ENCODE results near the gene EBPL.
"Not testable (repeated sequence)": the region's sequence is repeated elsewhere in the genome, so short reads cannot be mapped to it uniquely, and the experiment has no call there.

The EBPL gene

DNA sequence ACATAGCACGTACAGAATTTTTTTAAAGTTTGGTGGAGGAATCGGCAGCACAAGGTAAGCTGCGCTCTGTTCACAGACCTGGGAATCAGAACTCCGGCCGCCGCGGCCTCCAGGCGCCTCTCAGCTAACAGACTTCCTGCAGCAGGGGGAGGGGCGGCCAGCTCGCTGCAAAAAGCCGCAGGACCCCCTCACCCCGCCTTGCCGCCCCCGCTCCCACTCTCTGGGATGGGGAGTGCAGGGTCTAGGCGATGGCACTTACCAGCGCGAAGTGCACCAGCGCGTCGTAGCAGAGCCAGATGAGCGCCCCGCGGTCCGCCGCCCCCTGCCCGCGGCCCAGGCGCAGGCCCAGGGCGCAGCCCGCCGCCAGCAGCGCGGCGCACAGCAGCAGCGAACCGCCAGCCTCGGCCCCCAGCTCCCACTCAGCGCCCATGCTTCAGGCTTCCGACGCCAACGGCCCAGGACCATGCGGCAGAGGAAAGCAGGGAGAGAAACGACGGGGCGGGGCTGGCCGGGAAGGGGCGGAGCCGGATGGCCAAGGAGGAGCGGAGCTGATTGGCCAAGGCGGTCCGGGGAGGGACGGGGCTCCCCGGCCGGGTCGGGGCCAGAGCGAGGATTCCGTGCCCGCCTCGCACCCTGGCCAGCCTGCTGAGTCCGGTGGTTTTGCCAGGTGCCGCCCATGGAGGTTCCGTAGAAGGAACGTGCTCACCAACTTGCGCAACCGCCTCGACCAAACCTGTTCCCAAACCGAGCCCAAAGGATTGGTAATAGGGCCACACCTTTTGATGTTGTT lies at the start of gene EBPL:
Gene EBPL (minus strand): TSS at position 492 of the 790 bp plus-strand sequence. CDS start 62 bp downstream, at position 430.
- DNase-seq (ENCODE audit: low read depth), result peak; percentile 85

DNA sequence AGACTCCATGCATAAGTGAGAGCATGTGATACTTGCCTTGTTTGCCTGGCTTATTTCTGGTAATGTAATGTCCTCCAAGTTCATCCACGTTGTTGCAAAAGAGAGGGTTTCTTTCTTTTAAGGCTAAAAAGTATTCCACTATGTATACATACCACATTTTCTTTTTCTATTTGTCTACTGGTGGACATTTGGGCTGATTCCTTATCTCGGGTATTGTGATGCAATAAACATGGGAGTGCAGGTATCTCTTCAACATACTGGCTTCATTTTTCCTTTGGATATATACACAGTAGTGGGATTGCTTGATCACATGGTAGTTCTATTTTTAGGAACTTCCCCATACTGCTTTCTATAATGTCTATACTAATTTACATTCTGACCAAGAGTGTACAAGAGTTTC lies 49.6 kb upstream of the EBPL start:
- no peak for DNase-seq (ENCODE audit: low read depth)

DNA sequence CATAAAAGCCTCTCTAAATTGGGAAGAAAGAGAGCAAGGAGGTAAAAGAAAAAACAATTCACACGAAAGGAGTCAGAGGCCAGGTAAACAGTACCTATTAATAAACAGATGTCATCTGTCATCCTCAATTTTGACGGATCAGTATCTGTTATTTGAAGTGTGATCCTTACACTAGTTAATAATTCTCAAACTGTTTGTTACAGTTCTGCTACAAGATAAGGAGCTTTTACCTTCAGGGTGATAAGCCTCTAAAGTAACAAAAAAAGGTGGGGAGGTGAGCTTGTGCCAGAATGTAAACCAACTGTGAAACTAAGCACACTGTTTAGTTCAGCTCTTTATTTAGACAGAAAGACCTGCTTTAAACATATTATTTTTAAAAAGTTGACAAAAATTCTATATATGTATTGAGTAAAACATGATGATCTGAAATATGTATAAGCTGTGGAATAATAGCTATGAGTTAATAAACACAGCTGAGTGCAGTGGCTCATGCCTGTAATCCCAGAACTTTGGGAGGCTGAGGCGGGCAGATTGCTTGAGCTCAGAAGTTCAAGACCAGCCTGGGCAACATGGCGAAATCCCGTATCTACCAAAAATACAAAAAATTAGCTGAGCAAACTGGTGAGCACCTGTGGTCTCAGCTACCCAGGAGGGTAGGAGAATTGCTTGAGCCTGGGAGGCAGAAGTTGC lies 48.4 kb upstream of the EBPL start:
- no peak for DNase-seq (ENCODE audit: low read depth)

DNA sequence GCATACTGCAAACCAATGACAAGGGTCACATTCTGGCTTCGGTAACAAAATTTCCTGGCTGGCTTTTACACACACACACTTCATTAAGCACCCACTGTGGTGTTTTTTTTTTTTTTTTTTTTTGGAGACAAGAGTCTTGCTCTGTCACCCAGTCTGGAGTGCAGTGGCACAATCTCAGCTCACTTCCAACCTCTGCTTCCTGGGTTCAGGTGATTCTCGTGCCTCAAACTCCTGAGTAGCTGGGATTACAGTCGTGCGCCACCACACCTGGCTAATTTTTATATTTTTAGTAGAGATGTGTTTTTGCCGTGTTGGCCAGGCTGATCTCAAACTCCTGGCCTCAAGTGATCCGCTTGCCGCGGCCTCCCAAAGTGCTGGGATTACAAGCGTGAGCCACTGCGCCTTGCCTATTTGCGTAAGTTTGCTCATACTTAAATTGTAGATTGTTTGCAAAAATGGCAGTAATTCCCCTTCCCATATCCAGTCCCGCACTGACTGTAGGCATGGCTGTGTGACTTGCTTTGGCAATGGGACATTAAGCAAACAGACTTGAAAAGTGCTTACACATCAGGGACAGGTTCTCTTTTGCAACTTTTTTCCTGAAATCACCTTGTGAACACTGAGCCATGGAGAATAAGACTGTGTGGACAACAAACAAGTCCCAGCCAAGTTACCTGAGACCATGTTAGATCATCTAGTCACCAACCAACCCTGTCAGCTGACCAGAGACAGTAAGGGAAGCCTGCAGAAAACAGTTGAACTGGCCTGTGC lies 42.1 kb upstream of the EBPL start:
- DNase-seq (ENCODE audit: low read depth), result no peak

DNA sequence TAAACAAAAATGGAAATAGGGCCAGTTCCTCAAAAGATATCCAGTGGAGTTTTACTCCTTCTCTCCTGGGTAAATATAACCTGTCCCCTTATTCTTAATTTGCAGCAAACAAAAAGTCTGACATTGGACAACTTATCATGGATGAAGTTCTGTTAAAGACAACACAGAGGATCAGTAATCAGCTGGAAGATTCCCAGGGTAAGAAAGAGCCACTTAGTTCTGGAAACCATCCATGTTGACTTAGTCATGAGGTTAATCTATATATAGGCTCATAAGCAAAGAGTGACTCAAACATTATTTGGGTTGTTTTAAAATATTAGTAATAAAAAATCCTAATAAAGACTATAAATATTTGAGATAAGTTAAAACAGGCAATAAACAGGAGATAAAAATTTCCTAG lies 40.5 kb upstream of the EBPL start:
- DNase-seq (ENCODE audit: low read depth), result no peak

DNA sequence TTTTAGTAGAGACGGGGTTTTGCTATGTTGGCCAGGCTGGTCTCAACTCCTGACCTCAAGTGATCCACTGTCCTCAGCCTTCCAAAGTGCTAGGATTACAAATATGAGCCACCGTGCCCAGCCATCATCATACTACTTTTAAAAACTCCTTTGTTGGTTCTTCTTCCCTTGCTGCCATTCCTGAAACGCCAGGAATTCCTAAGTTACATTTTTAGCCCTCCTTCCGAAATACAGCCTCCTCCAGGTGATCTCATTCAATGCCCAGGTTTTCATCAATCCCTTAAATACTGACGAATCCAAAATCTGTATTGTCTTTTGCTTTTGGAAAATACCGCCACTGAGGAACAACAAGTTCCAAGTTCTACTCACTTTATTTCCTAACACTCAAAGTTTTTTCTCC lies 25.3 kb upstream of the EBPL start:
- DNase-seq (ENCODE audit: low read depth), result no peak

DNA sequence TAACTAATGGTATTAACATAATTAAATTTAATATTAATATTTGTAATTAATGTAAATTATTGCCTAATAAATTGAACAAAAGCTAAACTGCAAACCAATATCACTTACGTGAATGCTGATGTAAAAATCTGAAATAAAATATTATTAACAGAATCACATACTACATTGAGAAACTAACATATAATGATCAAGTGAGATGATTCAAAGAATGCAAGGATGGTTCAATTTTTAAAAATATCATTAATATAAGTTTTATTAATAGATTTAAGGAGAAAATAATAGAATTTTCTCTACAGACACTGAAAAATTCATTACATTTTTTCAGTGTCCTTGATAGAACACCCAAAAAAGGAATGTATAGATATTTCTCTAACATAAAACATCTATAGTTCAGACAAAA lies 23.5 kb upstream of the EBPL start:
- no peak for DNase-seq (ENCODE audit: low read depth)

DNA sequence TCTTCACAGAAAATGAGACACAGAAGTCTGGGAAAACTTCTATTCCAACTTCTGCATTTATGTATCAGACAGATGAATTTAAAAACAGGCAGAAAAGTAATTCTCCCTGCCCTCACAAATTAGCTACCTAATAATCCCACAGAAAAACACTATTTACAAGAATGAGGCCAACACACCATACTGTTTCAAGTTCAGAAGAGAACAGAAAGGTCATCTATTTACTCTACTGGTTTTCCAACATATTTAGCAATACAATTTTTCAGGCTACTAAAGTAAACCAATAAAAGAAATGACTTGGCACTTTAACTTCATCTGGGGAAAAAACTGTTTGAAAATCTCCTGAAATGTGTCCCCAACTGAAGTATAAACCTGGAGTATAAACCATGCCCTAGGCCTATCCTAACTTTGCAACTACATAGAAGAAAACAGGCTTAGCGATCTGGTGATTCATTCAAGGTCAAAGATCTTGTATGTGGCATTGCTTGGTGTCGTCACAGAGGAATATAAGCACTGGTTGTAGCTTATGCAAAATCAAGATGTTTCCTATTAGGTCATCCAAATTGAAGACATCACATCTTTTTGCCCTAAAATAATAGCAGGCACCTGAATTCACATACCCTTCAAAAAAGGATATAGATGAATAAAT lies 20.1 kb upstream of the EBPL start:
- DNase-seq (ENCODE audit: low read depth), result no peak

DNA sequence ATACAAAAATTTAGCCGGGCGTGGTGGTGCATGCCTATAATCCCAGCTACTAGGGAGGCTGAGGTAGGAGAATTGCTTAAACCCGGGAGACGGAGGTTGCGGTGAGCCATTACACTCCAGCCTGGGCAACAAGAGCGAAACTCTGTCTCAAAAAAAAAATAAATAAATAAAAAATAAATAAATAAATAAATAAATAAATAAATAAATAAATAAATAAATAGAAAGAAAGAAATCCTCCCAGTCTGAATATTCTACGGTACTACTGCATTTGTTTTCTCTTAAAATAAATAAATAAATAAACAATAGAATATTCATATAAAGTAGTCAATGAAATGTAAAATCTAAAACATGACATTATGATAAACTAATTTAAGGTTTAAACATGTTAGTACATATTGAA lies 13.0 kb upstream of the EBPL start:
- not testable (repeated sequence) for DNase-seq (ENCODE audit: low read depth)

DNA sequence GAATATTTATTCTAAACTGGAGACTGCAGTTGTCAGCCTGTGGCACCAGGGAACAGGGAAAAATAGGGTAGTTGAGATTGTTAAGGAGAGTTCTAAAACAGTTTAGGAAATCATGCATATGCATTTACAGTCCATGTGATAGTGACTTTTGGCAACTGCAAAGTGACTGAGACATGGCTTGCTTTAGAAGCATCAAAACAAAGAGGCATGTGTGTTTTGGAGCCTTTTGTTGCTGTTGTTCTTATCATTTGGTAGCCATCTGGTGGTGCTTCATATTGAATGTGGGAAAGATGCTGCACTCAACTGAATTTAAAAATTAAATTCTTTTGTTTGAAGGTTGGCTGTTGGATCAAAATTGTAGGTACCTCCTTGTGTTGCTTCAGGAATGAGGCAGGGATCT lies 10.2 kb upstream of the EBPL start:
- DNase-seq (ENCODE audit: low read depth), result no peak

DNA sequence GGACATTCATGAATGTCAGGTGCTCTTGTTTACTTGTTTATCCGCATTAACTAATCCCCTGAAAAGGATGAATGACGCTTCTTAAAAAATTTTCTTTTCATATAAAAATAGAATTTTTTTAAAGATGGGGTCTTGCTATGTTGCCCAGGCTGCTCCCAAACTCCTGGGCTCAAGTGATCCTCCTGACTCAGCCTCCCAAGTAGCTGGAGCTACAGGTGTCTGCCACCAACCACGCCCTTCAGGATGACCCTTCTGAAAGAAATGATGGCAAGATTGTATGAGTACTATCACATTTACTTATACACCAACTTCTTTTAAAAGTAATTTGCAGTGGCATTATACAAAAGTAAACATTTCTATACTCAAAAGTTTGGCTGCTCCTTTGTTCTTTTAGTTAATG lies 6.2 kb upstream of the EBPL start:
- DNase-seq (ENCODE audit: low read depth), result no peak

DNA sequence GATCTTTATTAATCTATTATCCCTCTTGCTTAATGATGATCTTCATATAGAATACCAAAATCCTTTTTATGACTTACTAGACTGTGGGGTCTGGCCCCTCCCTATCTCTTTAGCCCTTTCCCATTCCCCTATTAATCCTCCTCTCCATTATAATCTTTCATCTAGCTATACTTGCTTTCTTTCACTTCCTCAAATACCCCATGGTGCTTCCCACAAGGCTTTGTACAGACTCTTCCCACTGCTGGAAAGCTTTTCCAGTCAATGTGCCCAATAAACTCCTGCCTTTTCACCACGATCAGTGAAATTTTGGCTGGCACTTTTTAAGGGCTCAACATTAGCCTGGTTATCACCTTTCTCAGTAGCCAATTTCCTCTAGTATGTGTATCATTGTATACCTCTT lies 3.2 kb upstream of the EBPL start:
- DNase-seq (ENCODE audit: low read depth), result no peak

DNA sequence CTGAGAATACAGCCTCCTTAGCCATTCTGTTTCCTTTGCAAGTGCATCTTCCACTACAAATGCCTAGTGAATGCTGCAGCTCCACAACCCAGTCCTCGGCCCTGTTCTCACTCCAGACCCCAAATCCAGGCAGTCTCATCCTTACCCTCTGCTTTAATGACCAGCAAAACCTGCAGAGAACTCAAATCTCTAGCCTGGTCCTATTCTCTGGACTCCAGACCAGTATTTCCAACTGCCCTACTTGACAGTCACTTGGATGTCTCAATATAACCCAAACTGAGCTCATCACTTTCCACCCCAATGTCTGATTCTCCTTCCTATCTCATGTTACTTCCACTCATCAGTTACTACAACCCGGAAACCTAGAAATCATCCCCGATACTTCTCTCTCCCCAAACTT lies 2.6 kb upstream of the EBPL start:
- DNase-seq (ENCODE audit: low read depth), result no peak

DNA sequence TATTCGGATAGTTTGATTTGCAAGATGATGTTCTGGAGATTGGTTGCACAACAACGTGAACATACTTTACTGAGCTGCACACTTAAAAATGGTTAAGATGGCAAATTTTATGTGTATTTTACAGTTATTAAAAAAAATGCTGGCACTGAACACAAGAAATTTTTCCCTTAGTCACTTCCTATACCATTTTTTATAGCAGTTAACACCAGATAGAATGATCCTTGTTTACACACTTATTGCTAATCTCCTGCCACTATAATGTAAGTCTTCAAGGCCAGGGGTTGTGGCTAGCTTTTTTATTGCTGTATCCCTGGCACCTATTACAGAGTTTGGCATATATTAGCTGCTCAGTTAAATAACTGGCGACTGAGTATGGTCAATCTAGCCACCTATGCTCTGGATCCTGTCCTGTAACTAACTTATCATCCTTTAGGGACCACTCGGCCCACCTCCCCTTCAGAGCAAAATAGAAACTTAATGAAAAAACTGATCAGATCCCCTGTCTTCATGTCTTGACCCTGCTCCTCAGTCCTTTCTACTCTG lies 2.0 kb upstream of the EBPL start:
- DNase-seq (ENCODE audit: low read depth), result no peak

DNA sequence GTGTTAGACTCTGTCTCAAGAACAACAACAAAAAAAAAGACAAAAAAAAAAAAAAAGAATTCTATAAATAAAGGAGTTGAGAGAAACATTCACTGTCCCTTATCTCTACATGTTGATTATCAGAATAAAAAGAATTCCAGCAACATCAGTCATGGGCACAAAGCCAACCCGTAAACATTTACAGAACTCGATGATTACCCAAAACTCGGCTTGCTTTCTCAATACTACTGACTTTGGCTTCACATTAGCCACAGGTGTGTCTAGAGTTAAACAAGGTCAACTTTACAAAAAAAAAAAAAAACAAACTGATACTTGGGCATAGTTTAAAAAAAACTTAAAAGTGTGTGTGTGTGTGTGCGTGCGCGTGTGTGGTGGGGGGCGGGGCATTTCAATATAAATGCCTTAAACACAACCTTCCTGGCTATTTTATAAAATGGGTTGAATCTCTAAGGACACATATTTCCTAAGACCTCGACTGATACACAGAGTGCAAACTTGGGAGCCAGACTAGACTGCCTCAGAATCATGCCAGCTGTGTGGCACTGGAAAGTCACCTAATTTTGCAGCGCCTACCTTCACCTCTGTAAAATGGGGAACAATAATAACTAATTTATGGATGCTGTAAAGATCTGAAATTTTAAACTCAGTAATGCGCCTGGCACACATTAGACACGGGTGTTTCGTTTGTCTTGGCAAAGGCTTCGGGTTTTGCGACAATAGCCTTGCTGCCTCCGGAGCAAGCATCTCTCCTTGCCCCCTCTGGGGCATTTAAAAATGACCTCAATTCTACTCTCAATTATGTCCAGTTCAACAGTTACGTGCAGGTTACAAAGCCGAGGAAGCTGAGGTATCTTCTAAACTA lies 922 bp downstream of the EBPL start:
- peak; percentile 24 for DNase-seq (ENCODE audit: low read depth)

DNA sequence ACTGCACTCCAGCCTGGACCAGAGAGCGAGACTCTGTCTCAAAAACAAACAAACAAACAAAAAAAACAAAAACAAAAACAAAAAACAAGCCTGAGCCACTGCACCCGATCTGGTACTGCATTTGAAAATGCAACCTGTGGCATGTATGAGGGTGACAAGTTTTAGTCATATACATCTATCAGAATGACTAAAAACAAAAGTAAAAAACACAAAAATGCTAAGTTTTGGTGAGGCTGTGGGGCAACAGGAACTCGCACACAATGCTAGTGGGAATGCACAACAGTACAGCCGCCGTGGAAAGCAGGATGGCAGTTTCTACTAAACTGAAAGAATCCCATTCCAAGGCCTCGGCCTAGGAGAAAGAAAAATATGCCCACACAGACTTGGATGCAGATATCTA lies 7.8 kb downstream of the EBPL start:
- DNase-seq (ENCODE audit: low read depth), result no peak

DNA sequence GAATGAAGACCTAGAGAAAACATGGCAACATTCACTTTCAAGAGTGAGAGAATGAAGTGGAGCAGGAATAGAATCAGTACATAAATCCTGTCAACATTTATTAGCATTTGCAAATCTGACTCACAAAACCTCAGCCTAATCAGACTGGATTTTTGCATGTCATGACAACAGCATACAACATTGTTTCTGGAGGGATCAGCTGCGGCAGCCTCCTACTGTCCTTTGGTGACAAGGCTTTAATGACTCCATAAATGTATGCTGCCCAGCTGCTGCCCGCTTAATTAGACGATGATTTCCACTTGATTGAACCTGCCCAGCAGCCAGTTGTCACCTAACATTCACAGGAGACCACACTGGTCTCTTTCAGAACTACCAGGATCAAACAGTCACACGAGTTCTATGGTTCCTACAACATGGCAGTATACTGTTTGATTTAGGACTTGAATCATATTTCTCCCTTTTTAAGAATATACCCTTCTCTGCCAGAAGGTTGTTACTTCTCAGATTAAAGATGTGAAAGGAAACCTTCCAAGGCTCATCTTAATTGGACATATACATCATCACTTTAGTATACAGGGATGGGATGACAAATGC lies 9.3 kb downstream of the EBPL start:
- DNase-seq (ENCODE audit: low read depth), result no peak

DNA sequence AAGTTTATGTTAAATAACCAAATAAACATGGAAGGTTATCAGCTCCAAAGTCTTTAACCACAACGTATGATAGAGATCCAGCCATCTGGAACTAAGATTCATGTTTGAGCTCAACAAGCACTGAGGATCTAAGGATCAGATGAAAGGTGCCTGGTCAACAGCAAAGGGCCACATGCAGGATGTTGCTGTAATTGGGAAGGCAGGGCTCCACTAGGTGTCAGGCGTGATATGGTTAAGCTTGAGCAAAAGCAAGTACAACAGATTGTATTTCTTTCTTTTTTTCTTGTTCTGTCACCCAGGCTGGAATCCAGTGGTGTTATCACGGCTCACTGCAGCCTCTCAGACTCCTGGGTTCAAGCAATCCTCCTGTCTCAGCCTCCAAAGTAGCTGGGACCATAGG lies 12.0 kb downstream of the EBPL start:
- DNase-seq (ENCODE audit: low read depth), result peak; percentile 18

DNA sequence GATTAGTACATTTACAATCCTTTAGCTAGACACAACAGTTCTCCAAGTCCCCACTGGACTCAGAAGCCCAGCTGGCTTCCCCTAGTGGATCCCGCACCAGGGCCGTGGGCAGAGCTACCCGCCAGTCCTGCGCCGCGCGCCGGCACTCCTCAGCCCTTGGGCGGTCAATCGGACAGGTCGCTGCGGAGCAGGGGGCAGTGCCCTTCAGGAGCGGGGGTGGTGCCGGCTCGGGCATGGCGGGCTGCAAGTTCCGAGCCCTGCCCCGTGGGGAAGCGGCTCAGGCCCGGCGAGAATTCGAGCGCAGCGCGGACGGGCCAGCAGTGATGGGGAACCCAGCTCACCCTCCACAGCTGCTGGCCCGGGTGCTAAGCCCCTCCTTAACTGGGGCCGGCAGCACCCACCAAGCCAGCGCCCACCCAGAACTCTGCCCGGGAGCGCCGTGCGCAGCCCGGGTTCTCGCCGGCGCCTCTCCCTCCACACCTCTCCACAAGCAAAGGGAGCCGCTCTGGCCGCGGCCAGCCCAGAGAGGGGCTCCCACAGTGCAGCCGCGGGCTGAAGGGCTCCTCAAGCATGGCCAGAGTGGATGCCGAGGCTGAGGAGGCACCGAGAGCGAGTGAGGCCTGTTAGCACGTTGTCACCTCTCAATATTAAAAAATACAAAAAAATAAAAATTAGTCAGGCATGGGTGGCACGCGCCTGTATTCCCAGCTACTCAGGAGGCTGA lies 12.9 kb downstream of the EBPL start:
- DNase-seq (ENCODE audit: low read depth), result no peak
